Fibroblast of mammary gland (primary cell): Measurements from ENCODE around the gene PRXL2C.
"Not testable (repeated sequence)": the region's sequence is repeated elsewhere in the genome, so short reads cannot be mapped to it uniquely, and the experiment has no call there.

Source experiments
- DNase-seq: peaks from one replicate; pipeline ENCODE4 v3.0.0-alpha.2; 2010; ENCODE audit warnings: low read depth
- H3K4me3 ChIP-seq: 2 replicates; pipeline ENCODE4 v1.5.1; 2011; ENCODE audit warnings: low read depth, mild to moderate bottlenecking, low read length, moderate library complexity; ENCODE audit not compliant: control insufficient read depth
- CTCF ChIP-seq: conservative IDR thresholded peaks from 2 replicates; pipeline ENCODE4 v1.5.1; 2011; ENCODE audit warnings: low read depth, low read length, inconsistent platforms; ENCODE audit not compliant: control insufficient read depth, insufficient read depth

PRXL2C gene

DNA sequence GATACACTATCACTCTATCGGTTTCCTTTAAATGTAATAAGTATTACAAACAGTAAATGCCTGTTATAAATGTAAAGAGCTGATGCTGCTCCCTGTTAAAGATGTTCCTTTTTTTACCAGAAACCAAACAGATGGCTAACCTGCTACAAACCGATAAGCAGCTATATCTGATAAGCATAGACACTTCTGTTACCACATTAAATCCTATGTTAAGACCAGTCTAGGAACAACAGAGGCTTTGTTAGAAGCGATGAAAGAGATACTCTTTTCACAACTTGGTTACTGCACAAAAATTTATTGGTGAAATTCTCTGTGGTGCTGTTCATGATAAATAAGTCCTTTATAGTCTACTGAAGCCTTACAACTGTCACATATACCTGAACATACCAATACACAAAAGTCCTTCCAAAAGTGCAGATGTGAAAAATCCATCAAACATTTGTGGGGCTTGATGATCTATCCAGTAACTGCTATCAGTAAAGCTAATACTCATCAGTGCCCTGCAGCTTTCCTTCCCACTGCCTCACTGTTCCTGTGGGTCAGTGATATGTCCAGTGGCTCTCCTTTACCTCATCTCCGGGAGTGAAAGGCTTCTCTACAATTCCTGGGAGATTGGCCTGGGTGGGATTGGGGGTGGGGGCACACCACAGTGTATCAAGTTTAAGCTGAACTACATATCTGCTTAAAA is 25.8 kb upstream of the PRXL2C start:
- DNase-seq = no peak
- H3K4me3 ChIP-seq = no peak overlapping the region
- TF ChIP-seq CTCF = no peak

DNA sequence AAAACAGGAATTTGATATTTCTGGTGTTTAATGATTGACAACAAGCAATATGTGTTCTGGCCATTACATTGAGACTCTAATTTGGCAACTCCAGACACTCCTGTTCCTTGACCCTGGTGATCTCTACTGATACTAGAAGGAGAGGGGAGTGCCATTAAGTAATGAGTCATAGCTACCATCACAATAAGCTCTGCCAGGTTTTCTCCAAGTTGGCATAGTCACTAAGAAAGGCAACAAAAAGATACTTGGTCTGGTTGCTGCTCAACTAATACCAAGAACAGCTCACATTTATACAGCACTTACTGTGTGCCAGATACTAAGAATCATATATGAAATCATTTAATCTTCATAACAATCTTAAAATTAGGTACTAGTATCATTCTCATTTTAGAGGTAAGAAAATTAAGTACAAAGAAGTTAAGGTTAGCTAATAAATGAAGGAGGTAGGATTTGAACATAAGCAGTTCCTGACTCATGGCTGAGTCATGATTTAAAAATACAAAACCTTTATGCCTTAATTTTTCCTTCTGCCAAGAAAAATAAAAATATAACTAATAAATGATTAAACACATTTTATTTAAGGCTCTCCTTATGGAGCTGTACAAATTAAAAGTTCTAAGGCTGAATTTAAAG is 19.9 kb upstream of the PRXL2C start:
- no peak overlapping the region for H3K4me3 ChIP-seq
- no peak for TF ChIP-seq CTCF
- peak; percentile 79 for DNase-seq

DNA sequence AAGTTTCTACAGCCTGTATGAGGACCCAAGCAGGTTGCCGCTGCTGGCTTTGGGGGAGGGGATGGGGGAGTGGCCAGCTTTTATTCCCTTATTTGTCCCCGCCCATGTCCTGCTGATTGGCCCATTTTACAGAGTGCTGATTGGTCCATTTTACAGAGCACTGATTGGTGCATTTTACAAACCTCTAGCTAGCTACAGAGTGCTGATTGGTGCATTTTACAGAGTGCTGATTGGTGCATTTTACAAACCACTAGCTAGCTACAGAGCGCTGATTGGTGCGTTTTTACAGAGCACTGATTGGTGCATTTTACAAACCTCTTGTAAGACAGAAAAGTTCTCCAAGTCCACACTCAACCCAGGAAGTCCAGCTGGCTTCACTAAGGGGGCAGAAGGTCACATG is 18.7 kb upstream of the PRXL2C start:
- not testable (repeated sequence) for H3K4me3 ChIP-seq, DNase-seq

DNA sequence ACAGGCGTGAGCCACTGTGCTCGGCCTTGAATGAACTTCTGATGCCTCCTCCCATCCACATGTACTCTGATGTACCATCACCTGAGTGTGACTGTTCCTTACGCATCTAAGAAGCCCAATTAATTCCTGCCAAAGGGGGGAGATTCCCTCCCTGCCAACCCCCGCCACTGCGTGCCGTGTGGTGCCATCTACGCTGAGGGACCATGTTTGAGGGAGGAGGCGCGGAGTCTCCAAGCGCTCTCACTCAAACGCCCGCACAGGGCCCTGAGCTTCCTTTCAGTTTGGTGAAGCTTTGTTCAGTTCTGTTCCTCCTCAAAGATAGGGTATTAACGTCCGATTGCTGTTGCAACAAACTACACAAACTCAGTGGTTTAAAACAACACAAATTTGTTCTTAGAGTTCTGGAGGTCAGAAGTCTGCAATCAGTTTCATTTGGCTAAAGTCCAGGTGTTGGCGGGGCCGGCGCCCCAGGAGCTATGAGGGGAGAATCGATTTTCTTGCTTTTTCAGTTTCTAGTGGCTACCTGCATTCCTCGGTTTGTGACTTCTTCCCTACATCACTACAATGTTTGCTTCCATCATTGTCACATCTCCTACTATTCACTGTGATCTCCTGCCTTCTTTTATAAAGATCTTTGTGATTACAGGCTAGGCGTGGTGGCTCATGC is 13.9 kb upstream of the PRXL2C start:
- TF ChIP-seq CTCF = no peak
- no peak for DNase-seq
- no peak overlapping the region for H3K4me3 ChIP-seq

GRCh38 chr9:96667363-96667728 is 12.2 kb upstream of the PRXL2C start:
- TF ChIP-seq CTCF = no peak
- DNase-seq = no peak
- no peak overlapping the region for H3K4me3 ChIP-seq

GRCh38 chr9:96666653-96667362 is 11.7 kb upstream of the PRXL2C start:
- TF ChIP-seq CTCF = peak; percentile 84
- DNase-seq = peak; percentile 86

GRCh38 chr9:96665789-96666188 is 10.7 kb upstream of the PRXL2C start:
- no peak for TF ChIP-seq CTCF

More at GRCh38 chr9:96666653-96667362, 11.7 kb upstream of the PRXL2C start:
- H3K4me3 ChIP-seq = not testable (repeated sequence)

More at GRCh38 chr9:96665789-96666188, 10.7 kb upstream of the PRXL2C start:
- no peak for DNase-seq
- no peak overlapping the region for H3K4me3 ChIP-seq
